ENCODE data around the gene UMODL1.

The UMODL1 gene

GRCh38 chr21:42135386-42136052, 64.4 kb downstream of the UMODL1 start:
- DNase-seq (ENCODE audit: low spot score) = no peak

GRCh38 chr21:42137191-42137904, 66.2 kb downstream of the UMODL1 start:
- no peak for DNase-seq (ENCODE audit: low spot score)

GRCh38 chr21:42140196-42140934, 69.2 kb downstream of the UMODL1 start:
- DNase-seq (ENCODE audit: low spot score) = no peak

GRCh38 chr21:42141643-42142042, 70.5 kb downstream of the UMODL1 start:
- DNase-seq (ENCODE audit: low spot score) = no peak

GRCh38 chr21:42142141-42142540, 71.0 kb downstream of the UMODL1 start:
- no peak for DNase-seq (ENCODE audit: low spot score)

GRCh38 chr21:42142627-42143026, 71.5 kb downstream of the UMODL1 start:
- DNase-seq (ENCODE audit: low spot score) = no peak

GRCh38 chr21:42143111-42143510, 72.0 kb downstream of the UMODL1 start:
- DNase-seq (ENCODE audit: low spot score) = no peak

- no peak for DNase-seq (ENCODE audit: low spot score)
These were observed 73.1 kb downstream of the UMODL1 start for GRCh38 chr21:42144221-42144620.

GRCh38 chr21:42144679-42145568, 73.8 kb downstream of the UMODL1 start:
- no peak for DNase-seq (ENCODE audit: low spot score)

- peak; percentile 73 for DNase-seq (ENCODE audit: low spot score)
These were observed 74.6 kb downstream of the UMODL1 start for GRCh38 chr21:42145569-42146272.

GRCh38 chr21:42146273-42146805, 75.2 kb downstream of the UMODL1 start:
- DNase-seq (ENCODE audit: low spot score) = no peak

GRCh38 chr21:42146821-42147220, 75.7 kb downstream of the UMODL1 start:
- DNase-seq (ENCODE audit: low spot score) = no peak

- DNase-seq (ENCODE audit: low spot score) = no peak
These were observed 76.4 kb downstream of the UMODL1 start for GRCh38 chr21:42147386-42148020.

- DNase-seq (ENCODE audit: low spot score) = no peak
These were observed 77.0 kb downstream of the UMODL1 start for GRCh38 chr21:42148097-42148496.

- DNase-seq (ENCODE audit: low spot score) = no peak
These were observed 77.5 kb downstream of the UMODL1 start for GRCh38 chr21:42148584-42148983.

GRCh38 chr21:42149656-42150473, 78.7 kb downstream of the UMODL1 start:
- peak; percentile 37 for DNase-seq (ENCODE audit: low spot score)

GRCh38 chr21:42150474-42151085, 79.5 kb downstream of the UMODL1 start:
- DNase-seq (ENCODE audit: low spot score) = peak; percentile 42

GRCh38 chr21:42151148-42151947, 80.2 kb downstream of the UMODL1 start:
- peak; percentile 44 for DNase-seq (ENCODE audit: low spot score)

GRCh38 chr21:42151948-42152220, 80.8 kb downstream of the UMODL1 start:
- DNase-seq (ENCODE audit: low spot score) = no peak
